Trophoblast cell (in vitro differentiated cells and primary cell): ENCODE measurements around the gene SOD2.
A peak's percentile ranks its signal among the peaks of the same experiment; 100 is the strongest.
"Not testable (repeated sequence)": the region's sequence is repeated elsewhere in the genome, so short reads cannot be mapped to it uniquely, and the experiment has no call there.

Experiments
- DNase-seq, 2 donors: peaks; one replicate each; pipeline ENCODE4 v3.0.0-alpha.2; 2016
- H2AFZ ChIP-seq: 2 replicates; pipeline ENCODE4 v1.6.1; 2013; ENCODE audit warnings: low read length, moderate library complexity, mild to moderate bottlenecking; ENCODE audit not compliant: insufficient read depth, poor library complexity
- H2AK5ac ChIP-seq: 2 replicates; pipeline ENCODE4 v1.6.1; 2013; ENCODE audit warnings: mild to moderate bottlenecking, low read length
- H2BK120ac ChIP-seq: 2 replicates; pipeline ENCODE4 v1.6.1; 2013; ENCODE audit warnings: low read length, mild to moderate bottlenecking, moderate library complexity; ENCODE audit not compliant: insufficient read depth, poor library complexity
- H2BK12ac ChIP-seq: 2 replicates; pipeline ENCODE4 v1.6.1; 2013; ENCODE audit warnings: mild to moderate bottlenecking, low read length, moderate library complexity
- H2BK5ac ChIP-seq: 2 replicates; pipeline ENCODE4 v1.6.1; 2013; ENCODE audit warnings: low read length, low read depth, moderate library complexity, mild to moderate bottlenecking; ENCODE audit not compliant: poor library complexity
- H3K14ac ChIP-seq: 2 replicates; pipeline ENCODE4 v1.6.1; 2013; ENCODE audit warnings: mild to moderate bottlenecking, low read length
- H3K18ac ChIP-seq: 2 replicates; pipeline ENCODE4 v1.6.1; 2013; ENCODE audit warnings: mild to moderate bottlenecking, low read length
- H3K23ac ChIP-seq: 2 replicates; pipeline ENCODE4 v1.6.1; 2013; ENCODE audit warnings: low read length
- H3K27ac ChIP-seq: 2 replicates; pipeline ENCODE4 v1.5.1; 2013; ENCODE audit warnings: low read depth, mild to moderate bottlenecking, inconsistent platforms, low read length, moderate library complexity
- H3K27me3 ChIP-seq: 2 replicates; pipeline ENCODE4 v1.6.1; 2013; ENCODE audit warnings: inconsistent platforms, mild to moderate bottlenecking, low read length, moderate library complexity; ENCODE audit not compliant: insufficient read depth
- H3K36me3 ChIP-seq, 2 experiments: 1 replicate in 1 of 2; 2 replicates in 1 of 2; pipeline ENCODE4 v1.6.1; 2013; ENCODE audit warnings: low read length in 2 of 2, mild to moderate bottlenecking in 2 of 2, moderate library complexity in 1 of 2; ENCODE audit not compliant: insufficient read depth in 2 of 2, control insufficient read depth in 1 of 2
- H3K4ac ChIP-seq: 2 replicates; pipeline ENCODE4 v1.6.1; 2013; ENCODE audit warnings: low read depth, mild to moderate bottlenecking, low read length, moderate library complexity
- H3K4me1 ChIP-seq, 2 experiments: 1 replicate in 1 of 2; 2 replicates in 1 of 2; pipeline ENCODE4 v1.6.1; 2013; ENCODE audit warnings: low read length in 2 of 2, mild to moderate bottlenecking in 2 of 2, moderate library complexity in 1 of 2; ENCODE audit not compliant: insufficient read depth in 2 of 2, control insufficient read depth in 1 of 2
- H3K4me2 ChIP-seq: 2 replicates; pipeline ENCODE4 v1.6.1; 2013; ENCODE audit warnings: inconsistent platforms, mild to moderate bottlenecking, low read length, moderate library complexity
- H3K4me3 ChIP-seq: 2 replicates; pipeline ENCODE4 v1.5.1; 2013; ENCODE audit warnings: mild to moderate bottlenecking, low read depth, low read length, inconsistent platforms
- H3K79me1 ChIP-seq: one replicate; pipeline ENCODE4 v1.6.1; 2013; ENCODE audit warnings: low read length
- H3K79me2 ChIP-seq: 2 replicates; pipeline ENCODE4 v1.6.1; 2013; ENCODE audit warnings: low read length, mild to moderate bottlenecking; ENCODE audit not compliant: control insufficient read depth, insufficient read depth, poor library complexity
- H3K9ac ChIP-seq: 2 replicates; pipeline ENCODE4 v1.6.1; 2013; ENCODE audit warnings: mild to moderate bottlenecking, low read length
- H3K9me3 ChIP-seq: 2 replicates; pipeline ENCODE4 v1.6.1; 2013; ENCODE audit warnings: low read depth, mild to moderate bottlenecking, control low read depth, inconsistent platforms, low read length; ENCODE audit not compliant: insufficient read depth
- H4K12ac ChIP-seq: 2 replicates; pipeline ENCODE4 v1.6.1; 2013; ENCODE audit warnings: low read depth, mild to moderate bottlenecking, low read length, moderate library complexity
- H4K8ac ChIP-seq: 2 replicates; pipeline ENCODE4 v1.6.1; 2013; ENCODE audit warnings: low read depth, mild to moderate bottlenecking, low read length, moderate library complexity
- H4K91ac ChIP-seq: one replicate; pipeline ENCODE4 v1.6.1; 2013; ENCODE audit warnings: low read depth, mild to moderate bottlenecking, low read length, moderate library complexity
- WGBS: extraction: QIAGEN DNeasy Blood & Tissue Kit; methylation state at CpG from one replicate; pipeline ENCODE4 v1.1.7; 2013; ENCODE audit warnings: missing lambda C conversion rate; ENCODE audit not compliant: insufficient read length, insufficient coverage; ENCODE audit errors: extremely low coverage; 5-methylcytosine and 5-hydroxymethylcytosine counted together

Gene SOD2

DNA sequence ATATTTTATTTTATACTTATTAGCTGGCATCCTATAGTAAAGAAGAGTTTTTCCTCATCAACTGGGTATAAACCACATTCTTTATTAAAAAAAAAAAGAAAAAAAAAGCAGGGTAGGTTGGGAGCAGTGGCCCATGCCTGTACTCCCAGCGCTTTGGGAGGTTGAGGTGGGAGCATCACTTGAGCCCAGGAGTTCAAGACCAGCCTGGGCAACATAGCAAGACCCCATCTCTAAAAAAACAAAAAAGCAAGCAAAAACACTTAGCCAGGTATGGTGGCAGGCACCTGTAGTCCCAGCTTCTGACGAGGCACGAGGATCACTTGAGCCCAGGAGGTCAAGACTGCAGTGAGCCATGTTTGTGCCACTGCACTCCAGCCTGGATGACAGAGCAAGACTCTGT lies 28.9 kb upstream of the SOD2 start:
- not testable (repeated sequence) for H3K14ac ChIP-seq, H3K27me3 ChIP-seq, H2BK12ac ChIP-seq, H2AFZ ChIP-seq, DNase-seq, H3K4ac ChIP-seq, H2BK5ac ChIP-seq, H3K27ac ChIP-seq, H2BK120ac ChIP-seq, H4K12ac ChIP-seq, H2AK5ac ChIP-seq, H3K18ac ChIP-seq, H3K9me3 ChIP-seq, H3K23ac ChIP-seq, H3K79me1 ChIP-seq, H3K9ac ChIP-seq, H4K8ac ChIP-seq, H3K4me2 ChIP-seq, H3K4me1 ChIP-seq, H3K79me2 ChIP-seq, H3K36me3 ChIP-seq, H3K4me3 ChIP-seq, H4K91ac ChIP-seq
- WGBS, result no CpG with 5 or more reads among the region's 3 CpGs

DNA sequence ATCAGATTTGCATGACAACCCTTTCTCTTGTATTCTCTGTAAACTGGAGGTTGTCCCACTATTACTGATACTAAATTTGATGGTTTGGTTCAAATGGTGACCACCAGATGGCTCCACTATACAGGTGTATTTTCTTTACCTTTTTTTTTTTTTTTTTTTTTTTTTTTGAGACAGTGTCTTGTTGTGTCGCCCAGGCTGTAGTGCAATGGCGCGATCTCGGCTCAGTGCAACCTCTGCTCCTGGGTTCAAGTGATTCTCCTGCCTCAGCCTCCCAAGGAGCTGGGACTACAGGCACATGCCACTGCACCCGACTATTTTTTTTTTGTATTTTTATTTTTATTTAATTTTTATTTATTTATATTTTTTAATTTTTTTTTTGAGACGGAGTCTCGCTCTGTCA lies 27.7 kb upstream of the SOD2 start:
- peaks cover 0 to 2% of the 10 kb centered on the region in 2 experiments for H3K36me3 ChIP-seq
- no peaks in the 10 kb centered on the region for H3K4me1 ChIP-seq
- no peak overlapping the region for H3K14ac ChIP-seq
- no peak overlapping the region for H3K4me2 ChIP-seq
- no peak overlapping the region for H3K4ac ChIP-seq
- H4K8ac ChIP-seq, result no peak overlapping the region
- H2BK120ac ChIP-seq, result no peak overlapping the region
- no peak overlapping the region for H3K4me3 ChIP-seq
- H3K79me1 ChIP-seq, result no peaks in the 10 kb centered on the region
- H3K23ac ChIP-seq, result no peak overlapping the region
- no peak overlapping the region for H3K9ac ChIP-seq
- H2BK12ac ChIP-seq, result no peak overlapping the region
- H3K9me3 ChIP-seq, result no peaks in the 10 kb centered on the region
- no CpG with 5 or more reads among the region's 7 CpGs for WGBS
- no peak overlapping the region for H2AFZ ChIP-seq
- no peak overlapping the region for H2BK5ac ChIP-seq
- no peak overlapping the region for H4K91ac ChIP-seq
- H4K12ac ChIP-seq, result no peak overlapping the region
- H3K79me2 ChIP-seq, result no peaks in the 10 kb centered on the region
- no peaks in the 10 kb centered on the region for H3K27me3 ChIP-seq
- no peak overlapping the region for H3K18ac ChIP-seq
- H2AK5ac ChIP-seq, result no peak overlapping the region
- DNase-seq, result peak; percentile 29 to 84
- H3K27ac ChIP-seq, result no peak overlapping the region

DNA sequence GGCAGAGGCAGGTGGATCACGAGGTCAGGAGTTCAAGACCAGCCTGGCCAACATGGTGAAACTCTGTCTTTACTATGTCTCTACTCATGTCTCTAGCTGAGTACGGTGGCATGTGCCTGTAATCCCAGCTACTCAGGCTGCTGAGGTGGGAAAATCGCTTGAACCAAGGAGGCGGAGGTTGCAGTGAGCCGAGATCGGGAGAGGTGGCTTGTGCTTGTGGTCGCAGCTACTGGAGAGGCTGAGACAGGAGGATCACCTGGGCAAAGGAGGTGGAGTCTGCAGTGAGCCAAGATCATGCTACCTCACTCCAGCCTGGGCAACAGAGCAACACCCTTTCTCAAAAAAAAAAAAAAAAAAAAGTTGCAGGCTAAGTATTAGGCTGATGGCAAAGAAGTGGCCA lies 26.2 kb upstream of the SOD2 start:
- no peak overlapping the region for H2BK5ac ChIP-seq
- H3K9ac ChIP-seq, result no peak overlapping the region
- H3K27ac ChIP-seq, result no peak overlapping the region
- no peaks in the 10 kb centered on the region for H3K9me3 ChIP-seq
- no peak overlapping the region for H3K23ac ChIP-seq
- no peak overlapping the region for H2AFZ ChIP-seq
- no peak overlapping the region for H3K18ac ChIP-seq
- no peak overlapping the region for H3K4me2 ChIP-seq
- no peak overlapping the region for H2BK120ac ChIP-seq
- H4K8ac ChIP-seq, result no peak overlapping the region
- H3K4ac ChIP-seq, result no peak overlapping the region
- no peak overlapping the region for H2AK5ac ChIP-seq
- H3K79me2 ChIP-seq, result no peaks in the 10 kb centered on the region
- H4K91ac ChIP-seq, result no peak overlapping the region
- no peaks in the 10 kb centered on the region for H3K4me1 ChIP-seq
- H3K36me3 ChIP-seq, result peaks cover 0 to under 1% of the 10 kb centered on the region in 2 experiments
- no peaks in the 10 kb centered on the region for H3K27me3 ChIP-seq
- DNase-seq, result no peak
- no CpG with 5 or more reads among the region's 7 CpGs for WGBS
- no peak overlapping the region for H2BK12ac ChIP-seq
- no peaks in the 10 kb centered on the region for H3K79me1 ChIP-seq
- H4K12ac ChIP-seq, result no peak overlapping the region
- H3K4me3 ChIP-seq, result no peak overlapping the region
- no peak overlapping the region for H3K14ac ChIP-seq

DNA sequence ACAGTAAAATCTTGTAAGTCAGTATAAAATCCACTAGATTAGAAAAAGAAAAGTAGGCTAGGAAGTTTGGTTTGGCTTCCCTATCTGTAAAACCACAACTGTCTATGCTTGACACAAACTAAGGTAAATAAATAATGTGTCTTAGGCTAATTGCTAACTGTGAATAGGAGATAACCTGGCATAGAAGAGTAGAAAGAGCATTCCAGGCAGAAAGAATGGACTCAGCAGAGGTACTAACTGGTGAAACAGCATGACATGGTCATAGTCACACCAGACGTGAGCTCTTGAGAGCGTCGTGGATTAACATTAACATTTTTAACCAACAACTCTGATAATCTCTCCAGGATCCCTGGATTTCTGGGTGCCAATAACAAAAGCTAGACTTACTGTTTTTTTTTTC lies 25.6 kb upstream of the SOD2 start:
- Histone ChIP-seq H4K91ac (no peak overlapping the region), H3K4me2 (no peak overlapping the region), H3K27ac (no peak overlapping the region), H3K23ac (no peak overlapping the region), H3K79me1 (no peaks in the 10 kb centered on the region), H2AK5ac (no peak overlapping the region), H3K9ac (no peak overlapping the region), H3K9me3 (no peaks in the 10 kb centered on the region), H4K12ac (no peak overlapping the region), H3K14ac (no peak overlapping the region), H3K79me2 (no peaks in the 10 kb centered on the region), H2BK120ac (no peak overlapping the region), H3K18ac (no peak overlapping the region), H2BK12ac (no peak overlapping the region), H2BK5ac (no peak overlapping the region), H3K4me3 (no peak overlapping the region), H3K36me3 (no peaks in the 10 kb centered on the region), H4K8ac (no peak overlapping the region), H3K4me1 (no peaks in the 10 kb centered on the region), H3K27me3 (no peaks in the 10 kb centered on the region), H2AFZ (no peak overlapping the region), H3K4ac (no peak overlapping the region)
- no CpG with 5 or more reads among the region's 3 CpGs for WGBS
- no peak for DNase-seq
